ENCODE measurements around the gene KCNQ2.

- TF ChIP-seq, protein P1, sequence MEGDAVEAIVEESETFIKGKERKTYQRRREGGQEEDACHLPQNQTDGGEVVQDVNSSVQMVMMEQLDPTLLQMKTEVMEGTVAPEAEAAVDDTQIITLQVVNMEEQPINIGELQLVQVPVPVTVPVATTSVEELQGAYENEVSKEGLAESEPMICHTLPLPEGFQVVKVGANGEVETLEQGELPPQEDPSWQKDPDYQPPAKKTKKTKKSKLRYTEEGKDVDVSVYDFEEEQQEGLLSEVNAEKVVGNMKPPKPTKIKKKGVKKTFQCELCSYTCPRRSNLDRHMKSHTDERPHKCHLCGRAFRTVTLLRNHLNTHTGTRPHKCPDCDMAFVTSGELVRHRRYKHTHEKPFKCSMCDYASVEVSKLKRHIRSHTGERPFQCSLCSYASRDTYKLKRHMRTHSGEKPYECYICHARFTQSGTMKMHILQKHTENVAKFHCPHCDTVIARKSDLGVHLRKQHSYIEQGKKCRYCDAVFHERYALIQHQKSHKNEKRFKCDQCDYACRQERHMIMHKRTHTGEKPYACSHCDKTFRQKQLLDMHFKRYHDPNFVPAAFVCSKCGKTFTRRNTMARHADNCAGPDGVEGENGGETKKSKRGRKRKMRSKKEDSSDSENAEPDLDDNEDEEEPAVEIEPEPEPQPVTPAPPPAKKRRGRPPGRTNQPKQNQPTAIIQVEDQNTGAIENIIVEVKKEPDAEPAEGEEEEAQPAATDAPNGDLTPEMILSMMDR (IDR thresholded peaks at IDR 0.05 in 8 of 11, conservative IDR thresholded peaks at IDR 0.05 in 3 of 11), result no peak
- TF ChIP-seq POLR2A (IDR thresholded peaks at IDR 0.05), result no peak
- TF ChIP-seq POLR2AphosphoS5 (IDR thresholded peaks at IDR 0.05), result no peak
Observed at GRCh38 chr20:63423751-63424150, 48.7 kb downstream of the KCNQ2 start.

Measured in spleen (tissue), 7 donors.